GM23338 (cell line): ENCODE results near the gene FUCA1. TPM values are rescaled to one million over a fixed set of nuclear protein-coding genes. Genes with fewer than 3 reads are reported as not detected.

Source experiments
- ATAC-seq: fragments of 200-7000 bp; cut with Tn5 transposase; 3 replicates; pipeline ENCODE4 v1.9.1; 2020
- DNase-seq: peaks from one replicate; pipeline ENCODE4 v3.0.0-alpha.2; 2015; ENCODE audit warnings: low spot score
- H2AFZ ChIP-seq: fragments of 200-600 bp; sonication (generic); 2 replicates; pipeline ENCODE4 v1.8.0; 2016; ENCODE audit warnings: antibody characterized with exemption, mild to moderate bottlenecking, moderate library complexity
- H3F3A ChIP-seq: fragments of 200-600 bp; sonication (generic); replicated peaks from 2 replicates; pipeline ENCODE4 v1.8.0; 2017; ENCODE audit warnings: antibody characterized with exemption, mixed run types, low read depth
- H3K27ac ChIP-seq: fragments of 200-600 bp; sonication (generic); 2 replicates; pipeline ENCODE4 v1.6.1; 2016; ENCODE audit warnings: low read depth
- H3K27me3 ChIP-seq: fragments of 200-600 bp; sonication (generic); 2 replicates; pipeline ENCODE4 v1.8.0; 2016; ENCODE audit warnings: mild to moderate bottlenecking, mixed run types, moderate library complexity; ENCODE audit not compliant: insufficient read depth
- H3K36me3 ChIP-seq: fragments of 200-600 bp; sonication (generic); 2 replicates; pipeline ENCODE4 v1.8.0; 2016; ENCODE audit warnings: mild to moderate bottlenecking; ENCODE audit not compliant: insufficient read depth
- H3K4me1 ChIP-seq: fragments of 200-600 bp; sonication (generic); 2 replicates; pipeline ENCODE4 v1.8.0; 2016; ENCODE audit warnings: mild to moderate bottlenecking, moderate library complexity; ENCODE audit not compliant: insufficient read depth
- H3K4me2 ChIP-seq: fragments of 200-600 bp; sonication (generic); 2 replicates; pipeline ENCODE4 v1.7.1; 2017; ENCODE audit warnings: mixed run types
- H3K4me3 ChIP-seq: fragments of 200-600 bp; sonication (generic); 2 replicates; pipeline ENCODE4 v1.6.1; 2016; ENCODE audit warnings: mixed run types
- H3K79me2 ChIP-seq: fragments of 200-600 bp; sonication (generic); replicated peaks from 2 replicates; pipeline ENCODE4 v1.8.0; 2017; ENCODE audit warnings: mild to moderate bottlenecking; ENCODE audit not compliant: insufficient read depth
- H3K9me2 ChIP-seq: fragments of 200-600 bp; sonication (generic); 2 replicates; pipeline ENCODE4 v1.8.0; 2017; ENCODE audit not compliant: insufficient read depth
- H4K20me1 ChIP-seq: fragments of 200-600 bp; sonication (generic); replicated peaks from 2 replicates; pipeline ENCODE4 v1.8.0; 2017; ENCODE audit warnings: mild to moderate bottlenecking; ENCODE audit not compliant: insufficient read depth
- H3K27ac Mint-ChIP-seq: 2 replicates; pipeline ENCODE4 v1.8.0; 2020; ENCODE audit warnings: inconsistent platforms, mild to moderate bottlenecking, moderate library complexity, mixed read lengths
- H3K27me3 Mint-ChIP-seq: 3 replicates; pipeline ENCODE4 v1.8.0; 2022; ENCODE audit warnings: low read depth, mild to moderate bottlenecking, moderate library complexity, mixed read lengths, inconsistent platforms; ENCODE audit not compliant: insufficient read depth, poor library complexity
- H3K36me3 Mint-ChIP-seq: 3 replicates; pipeline ENCODE4 v1.8.0; 2021; ENCODE audit warnings: low read depth, mild to moderate bottlenecking, inconsistent platforms, moderate library complexity, mixed read lengths
- H3K4me1 Mint-ChIP-seq: 3 replicates; pipeline ENCODE4 v1.8.0; 2020; ENCODE audit warnings: mild to moderate bottlenecking, inconsistent platforms, mixed read lengths
- H3K4me3 Mint-ChIP-seq: 3 replicates; pipeline ENCODE4 v1.8.0; 2021; ENCODE audit warnings: moderate library complexity, mild to moderate bottlenecking, inconsistent platforms, mixed read lengths
- H3K9me3 Mint-ChIP-seq: 3 replicates; pipeline ENCODE4 v1.8.0; 2020; ENCODE audit warnings: moderate library complexity, mild to moderate bottlenecking, inconsistent platforms, mixed read lengths
- CREB1 ChIP-seq: fragments of 250-450 bp; sonication (Bioruptor Pico); IDR thresholded peaks from 2 replicates; pipeline ENCODE4 v1.5.0; 2020; ENCODE audit warnings: low read depth, mild to moderate bottlenecking, moderate library complexity
- CTCF ChIP-seq, 2 experiments: fragments of 200-600 bp in 1 of 2; sonication (generic) in 1 of 2; conservative IDR thresholded peaks; 2 replicates each; pipeline versions ENCODE4 v1.5.1 to v1.6.1; 2016 to 2017; ENCODE audit warnings: antibody characterized with exemption in 2 of 2, low read depth in 2 of 2, mild to moderate bottlenecking in 2 of 2, moderate library complexity in 1 of 2
- ETS1 ChIP-seq: IDR thresholded peaks from 2 replicates; pipeline ENCODE4 v1.6.1; 2016; ENCODE audit warnings: antibody characterized with exemption
- EZH2 ChIP-seq: fragments of 200-600 bp; sonication (generic); IDR thresholded peaks from one replicate; pipeline ENCODE4 v1.8.0; 2017; ENCODE audit warnings: antibody characterized with exemption, mild to moderate bottlenecking, low read depth; ENCODE audit not compliant: unreplicated experiment
- EZH2phosphoT487 ChIP-seq: fragments of 200-600 bp; sonication (generic); IDR thresholded peaks from one replicate; pipeline ENCODE4 v1.8.1; 2018; ENCODE audit warnings: antibody characterized with exemption; ENCODE audit not compliant: unreplicated experiment
- JUNB ChIP-seq: IDR thresholded peaks from one replicate; pipeline ENCODE4 v1.6.1; 2016; ENCODE audit warnings: antibody characterized with exemption; ENCODE audit not compliant: unreplicated experiment
- NANOG ChIP-seq: IDR thresholded peaks from 2 replicates; pipeline ENCODE4 v1.6.1; 2016; ENCODE audit warnings: antibody characterized with exemption, borderline replicate concordance
- REST ChIP-seq: IDR thresholded peaks from one replicate; pipeline ENCODE4 v1.6.1; 2018; ENCODE audit warnings: antibody characterized with exemption; ENCODE audit not compliant: unreplicated experiment
- STAT1 ChIP-seq: IDR thresholded peaks from one replicate; pipeline ENCODE4 v1.6.1; 2016; ENCODE audit warnings: antibody characterized with exemption; ENCODE audit not compliant: unreplicated experiment
- ZNF114 ChIP-seq: fragments of 250-450 bp; sonication (Bioruptor Pico); IDR thresholded peaks from 2 replicates; pipeline ENCODE4 v1.5.0; 2020; ENCODE audit warnings: mild to moderate bottlenecking, moderate library complexity
- ZNF331 ChIP-seq: fragments of 250-450 bp; sonication (Bioruptor Pico); IDR thresholded peaks from 2 replicates; pipeline ENCODE4 v1.5.0; 2020; ENCODE audit warnings: low read depth, mild to moderate bottlenecking, moderate library complexity
- polyA plus RNA-seq: library from polyadenylated mRNA; unstranded; fragments of >200 nt; fragmentation: Nextera tagmentation; extraction: Ambion mirVana; gene quantifications from 2 replicates; pipeline ENCODE4 v1.2.1, GENCODE V29; 2016
- total RNA-seq: library from RNA; depleted of rRNA; stranded (reverse); fragments of >200 nt; shearing (Covaris generic); gene quantifications from 2 replicates; pipeline ENCODE4 v1.2.3, GENCODE V29; 2014
- TF ChIP-seq, protein P1 (sequence below): fragments of 250-450 bp; sonication (Bioruptor Pico); IDR thresholded peaks from 2 replicates; pipeline ENCODE4 v1.5.0; 2020; ENCODE audit warnings: mild to moderate bottlenecking, moderate library complexity

FUCA1 gene
- total and polyA plus RNA-seq, 2 experiments from 2014 or later, result 4.4 to 8.5 TPM

DNA sequence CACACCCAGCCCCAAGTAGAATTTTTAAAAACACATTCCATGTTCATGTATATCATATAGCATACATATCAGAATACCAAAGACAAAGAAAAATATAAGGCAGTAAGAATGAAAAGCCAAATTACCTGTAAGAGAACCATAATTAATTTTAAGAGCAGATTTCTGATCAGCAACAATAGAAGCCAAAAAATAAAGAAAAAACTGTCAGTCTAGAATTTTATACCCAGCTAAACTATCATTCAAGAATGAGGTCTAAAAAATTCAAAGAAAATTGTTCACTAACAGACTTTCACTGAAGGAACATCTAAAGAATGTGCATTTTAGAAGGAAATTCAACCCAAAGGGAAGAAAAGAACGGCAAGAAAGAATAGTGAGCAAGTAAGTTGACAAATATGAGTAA is 10.6 kb upstream of the FUCA1 start:
- no peaks in the 10 kb centered on the region for H3K4me1 Mint-ChIP-seq
- no peaks in the 10 kb centered on the region for H3F3A ChIP-seq

More for the DNA sequence above, 10.6 kb upstream of the FUCA1 start:
- no peak overlapping the region for H3K27ac ChIP-seq
- Mint-ChIP-seq H3K4me3 (no peak overlapping the region), H3K27ac (no peak overlapping the region), H3K9me3 (peaks cover 29% of the 10 kb centered on the region), H3K36me3 (peaks cover 7% of the 10 kb centered on the region), H3K27me3 (peaks cover 9% of the 10 kb centered on the region)
- peaks cover 4% of the 10 kb centered on the region; the same call in 1 of the 2 replicates for H3K36me3 ChIP-seq
- peaks cover 6% of the 10 kb centered on the region; the same call in 1 of the 2 replicates for H3K9me2 ChIP-seq
- H3K4me1 ChIP-seq, result no peaks in the 10 kb centered on the region
- ATAC-seq, result no peak
- no peak for DNase-seq
- H4K20me1 ChIP-seq, result no peaks in the 10 kb centered on the region
- no peak overlapping the region for H2AFZ ChIP-seq
- H3K4me3 ChIP-seq, result no peak overlapping the region
- no peaks in the 10 kb centered on the region for H3K79me2 ChIP-seq
- TF ChIP-seq ZNF331 (CRISPR knock-in tag) (no peak), JUNB (no peak), NANOG (no peak), REST (no peak), CREB1 (no peak), EZH2 (no peak), STAT1 (no peak), CTCF (conservative IDR thresholded peaks at IDR 0.05; ENCODE audit: low read depth in 2 of 2) (no peak), ETS1 (no peak), ZNF114 (no peak), EZH2phosphoT487 (no peak)
- TF ChIP-seq, protein P1, sequence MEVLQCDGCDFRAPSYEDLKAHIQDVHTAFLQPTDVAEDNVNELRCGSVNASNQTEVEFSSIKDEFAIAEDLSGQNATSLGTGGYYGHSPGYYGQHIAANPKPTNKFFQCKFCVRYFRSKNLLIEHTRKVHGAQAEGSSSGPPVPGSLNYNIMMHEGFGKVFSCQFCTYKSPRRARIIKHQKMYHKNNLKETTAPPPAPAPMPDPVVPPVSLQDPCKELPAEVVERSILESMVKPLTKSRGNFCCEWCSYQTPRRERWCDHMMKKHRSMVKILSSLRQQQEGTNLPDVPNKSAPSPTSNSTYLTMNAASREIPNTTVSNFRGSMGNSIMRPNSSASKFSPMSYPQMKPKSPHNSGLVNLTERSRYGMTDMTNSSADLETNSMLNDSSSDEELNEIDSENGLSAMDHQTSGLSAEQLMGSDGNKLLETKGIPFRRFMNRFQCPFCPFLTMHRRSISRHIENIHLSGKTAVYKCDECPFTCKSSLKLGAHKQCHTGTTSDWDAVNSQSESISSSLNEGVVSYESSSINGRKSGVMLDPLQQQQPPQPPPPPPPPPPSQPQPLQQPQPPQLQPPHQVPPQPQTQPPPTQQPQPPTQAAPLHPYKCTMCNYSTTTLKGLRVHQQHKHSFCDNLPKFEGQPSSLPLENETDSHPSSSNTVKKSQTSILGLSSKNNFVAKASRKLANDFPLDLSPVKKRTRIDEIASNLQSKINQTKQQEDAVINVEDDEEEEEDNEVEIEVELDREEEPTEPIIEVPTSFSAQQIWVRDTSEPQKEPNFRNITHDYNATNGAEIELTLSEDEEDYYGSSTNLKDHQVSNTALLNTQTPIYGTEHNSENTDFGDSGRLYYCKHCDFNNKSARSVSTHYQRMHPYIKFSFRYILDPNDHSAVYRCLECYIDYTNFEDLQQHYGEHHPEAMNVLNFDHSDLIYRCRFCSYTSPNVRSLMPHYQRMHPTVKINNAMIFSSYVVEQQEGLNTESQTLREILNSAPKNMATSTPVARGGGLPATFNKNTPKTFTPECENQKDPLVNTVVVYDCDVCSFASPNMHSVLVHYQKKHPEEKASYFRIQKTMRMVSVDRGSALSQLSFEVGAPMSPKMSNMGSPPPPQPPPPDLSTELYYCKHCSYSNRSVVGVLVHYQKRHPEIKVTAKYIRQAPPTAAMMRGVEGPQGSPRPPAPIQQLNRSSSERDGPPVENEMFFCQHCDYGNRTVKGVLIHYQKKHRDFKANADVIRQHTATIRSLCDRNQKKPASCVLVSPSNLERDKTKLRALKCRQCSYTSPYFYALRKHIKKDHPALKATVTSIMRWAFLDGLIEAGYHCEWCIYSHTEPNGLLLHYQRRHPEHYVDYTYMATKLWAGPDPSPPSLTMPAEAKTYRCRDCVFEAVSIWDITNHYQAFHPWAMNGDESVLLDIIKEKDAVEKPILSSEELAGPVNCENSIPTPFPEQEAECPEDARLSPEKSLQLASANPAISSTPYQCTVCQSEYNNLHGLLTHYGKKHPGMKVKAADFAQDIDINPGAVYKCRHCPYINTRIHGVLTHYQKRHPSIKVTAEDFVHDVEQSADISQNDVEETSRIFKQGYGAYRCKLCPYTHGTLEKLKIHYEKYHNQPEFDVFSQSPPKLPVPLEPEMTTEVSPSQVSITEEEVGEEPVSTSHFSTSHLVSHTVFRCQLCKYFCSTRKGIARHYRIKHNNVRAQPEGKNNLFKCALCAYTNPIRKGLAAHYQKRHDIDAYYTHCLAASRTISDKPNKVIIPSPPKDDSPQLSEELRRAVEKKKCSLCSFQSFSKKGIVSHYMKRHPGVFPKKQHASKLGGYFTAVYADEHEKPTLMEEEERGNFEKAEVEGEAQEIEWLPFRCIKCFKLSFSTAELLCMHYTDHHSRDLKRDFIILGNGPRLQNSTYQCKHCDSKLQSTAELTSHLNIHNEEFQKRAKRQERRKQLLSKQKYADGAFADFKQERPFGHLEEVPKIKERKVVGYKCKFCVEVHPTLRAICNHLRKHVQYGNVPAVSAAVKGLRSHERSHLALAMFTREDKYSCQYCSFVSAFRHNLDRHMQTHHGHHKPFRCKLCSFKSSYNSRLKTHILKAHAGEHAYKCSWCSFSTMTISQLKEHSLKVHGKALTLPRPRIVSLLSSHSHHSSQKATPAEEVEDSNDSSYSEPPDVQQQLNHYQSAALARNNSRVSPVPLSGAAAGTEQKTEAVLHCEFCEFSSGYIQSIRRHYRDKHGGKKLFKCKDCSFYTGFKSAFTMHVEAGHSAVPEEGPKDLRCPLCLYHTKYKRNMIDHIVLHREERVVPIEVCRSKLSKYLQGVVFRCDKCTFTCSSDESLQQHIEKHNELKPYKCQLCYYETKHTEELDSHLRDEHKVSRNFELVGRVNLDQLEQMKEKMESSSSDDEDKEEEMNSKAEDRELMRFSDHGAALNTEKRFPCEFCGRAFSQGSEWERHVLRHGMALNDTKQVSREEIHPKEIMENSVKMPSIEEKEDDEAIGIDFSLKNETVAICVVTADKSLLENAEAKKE (CRISPR knock-in tag), result no peak
- H3K27me3 ChIP-seq, result no peaks in the 10 kb centered on the region
- H3K4me2 ChIP-seq, result no peak overlapping the region
